ENCODE data around the gene HTT.

- TF ChIP-seq, protein P1, sequence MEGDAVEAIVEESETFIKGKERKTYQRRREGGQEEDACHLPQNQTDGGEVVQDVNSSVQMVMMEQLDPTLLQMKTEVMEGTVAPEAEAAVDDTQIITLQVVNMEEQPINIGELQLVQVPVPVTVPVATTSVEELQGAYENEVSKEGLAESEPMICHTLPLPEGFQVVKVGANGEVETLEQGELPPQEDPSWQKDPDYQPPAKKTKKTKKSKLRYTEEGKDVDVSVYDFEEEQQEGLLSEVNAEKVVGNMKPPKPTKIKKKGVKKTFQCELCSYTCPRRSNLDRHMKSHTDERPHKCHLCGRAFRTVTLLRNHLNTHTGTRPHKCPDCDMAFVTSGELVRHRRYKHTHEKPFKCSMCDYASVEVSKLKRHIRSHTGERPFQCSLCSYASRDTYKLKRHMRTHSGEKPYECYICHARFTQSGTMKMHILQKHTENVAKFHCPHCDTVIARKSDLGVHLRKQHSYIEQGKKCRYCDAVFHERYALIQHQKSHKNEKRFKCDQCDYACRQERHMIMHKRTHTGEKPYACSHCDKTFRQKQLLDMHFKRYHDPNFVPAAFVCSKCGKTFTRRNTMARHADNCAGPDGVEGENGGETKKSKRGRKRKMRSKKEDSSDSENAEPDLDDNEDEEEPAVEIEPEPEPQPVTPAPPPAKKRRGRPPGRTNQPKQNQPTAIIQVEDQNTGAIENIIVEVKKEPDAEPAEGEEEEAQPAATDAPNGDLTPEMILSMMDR (IDR thresholded peaks at IDR 0.05) = no peak
- TF ChIP-seq POLR2A (IDR thresholded peaks at IDR 0.05) = no peak
These were observed 128.6 kb downstream of the HTT start for GRCh38 chr4:3202836-3203820.

Measured in esophagus squamous epithelium (tissue), 4 donors.